ENCODE results near the gene ABCB8.

The ABCB8 gene

GRCh38 chr7:151058781-151059366, 30.6 kb downstream of the ABCB8 start:
- DNase-seq = peak; percentile 65

DNA sequence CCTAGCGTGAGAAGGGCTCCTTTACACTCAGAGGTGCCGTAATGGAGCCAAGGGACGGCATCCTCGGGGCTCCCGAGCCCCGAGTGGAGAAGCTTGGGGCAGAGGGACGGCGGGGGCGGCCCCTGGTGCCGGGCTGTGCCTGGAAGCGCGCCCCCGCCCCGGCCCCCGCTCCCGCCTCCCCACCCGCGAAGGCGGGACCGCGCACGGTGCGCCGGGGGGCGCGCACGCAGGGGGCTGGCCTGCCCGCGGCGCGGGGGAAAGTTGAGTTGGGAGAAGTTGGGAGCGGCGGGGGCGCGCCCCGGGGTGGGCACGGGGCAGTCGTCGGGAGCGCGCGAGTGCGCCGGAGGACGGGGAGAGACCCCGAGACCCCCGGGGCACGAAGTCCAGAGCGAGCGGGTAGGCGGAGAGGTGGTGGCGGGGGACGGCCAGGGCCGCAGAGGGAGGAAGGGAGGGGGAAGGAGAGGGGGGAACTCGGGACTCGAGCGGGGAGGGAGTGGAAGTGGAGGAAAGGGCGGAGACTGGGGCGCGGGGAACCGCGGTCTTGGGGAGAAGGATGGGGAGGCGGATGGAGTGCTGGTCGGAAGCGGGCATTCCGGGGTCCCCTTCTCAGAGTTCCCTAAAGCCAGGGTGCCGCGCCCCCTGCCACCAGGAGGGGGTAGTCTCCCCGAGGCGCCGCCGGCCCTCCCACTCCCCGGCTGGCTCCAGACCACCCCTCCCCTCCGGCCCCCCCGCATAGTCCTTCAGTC, 31.3 kb downstream of the ABCB8 start, which contains the start of gene SLC4A2:
Gene SLC4A2, plus strand, starts transcription at position 223 of the 746 bp plus-strand sequence. CDS start 2,399 bp downstream, outside the sequence.
- DNase-seq = peak; percentile 67

DNA sequence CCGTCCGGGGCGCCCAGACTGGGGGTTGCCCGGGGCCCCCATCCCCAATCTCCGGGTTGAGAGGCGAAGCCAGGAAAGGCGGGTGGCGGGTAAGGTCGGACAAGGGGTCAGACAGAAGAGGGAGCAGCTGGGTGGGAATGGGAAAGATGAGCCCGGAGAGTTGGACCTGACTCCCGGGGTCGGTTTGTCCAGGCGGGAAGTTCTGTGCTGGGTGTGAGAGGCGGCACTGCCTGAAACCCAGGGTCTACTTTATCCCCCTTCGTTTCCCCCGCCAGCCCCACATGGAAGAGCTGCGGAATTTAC, 31.8 kb downstream of the ABCB8 start:
- DNase-seq = no peak

GRCh38 chr7:151060416-151061212, 32.4 kb downstream of the ABCB8 start:
- DNase-seq = no peak

GRCh38 chr7:151061213-151062110, 33.2 kb downstream of the ABCB8 start:
- no peak for DNase-seq

GRCh38 chr7:151062111-151062398, 33.8 kb downstream of the ABCB8 start:
- peak; percentile 47 for DNase-seq

DNA sequence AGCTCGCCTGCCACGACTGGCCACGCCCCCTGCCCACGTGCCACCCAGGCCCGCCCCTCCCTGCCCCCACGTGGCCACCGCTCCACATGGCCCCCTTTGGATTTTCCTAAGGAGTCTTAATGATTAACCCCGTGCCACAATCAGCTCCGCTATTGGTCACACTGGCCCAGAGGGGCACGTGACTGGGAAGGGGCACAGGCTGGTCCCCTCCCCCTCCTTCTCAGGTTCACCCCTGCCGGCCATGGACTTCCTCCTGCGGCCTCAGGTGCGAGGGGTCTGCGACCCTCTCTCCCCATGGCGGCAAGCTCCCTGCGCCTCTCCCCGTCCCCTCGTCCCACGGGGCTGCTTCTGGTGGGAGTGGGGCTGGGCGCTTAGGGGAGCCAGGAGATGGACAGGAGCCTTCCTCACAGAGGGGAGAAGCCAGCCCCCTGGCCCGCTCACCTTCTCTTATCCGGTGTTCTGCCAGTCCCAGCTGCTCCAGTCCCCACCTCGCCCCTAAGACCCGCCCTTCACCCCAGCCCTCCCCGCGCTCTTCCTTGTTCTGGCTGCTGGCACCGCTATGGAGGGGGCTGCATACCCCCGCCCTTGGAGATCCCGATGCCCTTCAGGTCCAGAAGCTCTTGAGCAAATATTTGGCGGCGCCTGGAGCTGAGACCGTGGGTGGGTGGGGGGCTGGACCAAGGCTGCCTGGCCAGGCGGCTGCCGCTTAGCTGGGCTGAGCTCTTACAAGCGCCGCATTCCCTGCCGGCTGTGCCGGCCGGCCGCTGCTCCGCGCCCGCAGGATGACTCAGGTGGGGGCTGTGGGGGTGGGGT, 34.4 kb downstream of the ABCB8 start:
- peak; percentile 72 for DNase-seq

- no peak for DNase-seq
Observed at GRCh38 chr7:151063212-151063561, 34.9 kb downstream of the ABCB8 start.

- no peak for DNase-seq
Observed at GRCh38 chr7:151064454-151064853, 36.2 kb downstream of the ABCB8 start.

DNA sequence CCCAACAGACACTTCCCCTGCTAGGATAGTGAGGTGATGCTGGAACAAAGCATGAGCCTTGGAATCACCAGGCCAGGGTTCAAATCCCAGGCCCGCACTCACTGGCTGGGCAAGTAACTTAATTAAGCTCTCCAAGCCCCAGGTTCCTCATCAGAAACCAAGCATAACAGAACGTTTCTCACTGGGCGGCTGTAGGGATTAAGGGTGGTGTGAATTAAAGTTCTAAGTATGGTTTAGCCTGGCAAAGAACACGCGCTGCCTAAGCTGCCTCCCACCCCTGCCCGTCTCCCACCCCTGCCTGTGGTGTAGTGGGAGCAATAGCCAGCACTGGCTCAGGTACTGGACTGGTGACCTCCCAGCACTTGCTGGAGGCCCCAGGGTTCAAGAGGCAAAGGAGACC, 36.7 kb downstream of the ABCB8 start:
- DNase-seq = no peak

- DNase-seq = no peak
Observed at GRCh38 chr7:151065516-151065915, 37.3 kb downstream of the ABCB8 start.

DNA sequence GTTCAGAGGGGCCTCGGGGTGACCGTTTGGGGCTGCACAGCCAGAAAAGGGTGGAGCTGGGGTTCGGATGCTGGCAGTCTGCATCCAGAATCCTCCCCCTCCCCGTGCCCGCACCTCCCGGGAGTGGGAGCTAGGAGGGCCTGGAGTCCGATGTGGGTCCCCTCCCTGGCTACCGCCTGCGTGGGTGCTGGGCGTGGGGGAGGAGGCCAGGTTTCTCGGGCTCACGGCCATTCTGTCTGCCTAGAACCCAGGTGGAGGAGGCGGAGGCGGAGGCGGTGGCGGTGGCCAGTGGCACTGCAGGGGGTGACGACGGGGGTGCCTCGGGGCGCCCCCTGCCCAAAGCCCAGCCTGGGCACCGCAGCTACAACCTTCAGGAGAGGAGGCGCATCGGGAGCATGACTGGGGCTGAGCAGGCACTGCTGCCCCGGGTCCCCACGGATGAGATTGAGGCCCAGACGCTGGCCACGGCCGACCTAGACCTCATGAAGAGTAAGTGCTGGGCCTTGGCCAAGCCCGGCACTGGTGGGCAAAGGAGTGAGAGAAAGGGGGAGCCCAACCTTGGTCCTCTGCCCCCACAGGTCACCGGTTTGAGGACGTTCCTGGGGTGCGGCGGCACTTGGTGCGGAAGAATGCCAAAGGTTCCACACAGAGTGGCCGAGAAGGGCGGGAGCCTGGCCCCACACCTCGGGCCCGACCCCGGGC, 38.2 kb downstream of the ABCB8 start:
- DNase-seq = no peak

DNA sequence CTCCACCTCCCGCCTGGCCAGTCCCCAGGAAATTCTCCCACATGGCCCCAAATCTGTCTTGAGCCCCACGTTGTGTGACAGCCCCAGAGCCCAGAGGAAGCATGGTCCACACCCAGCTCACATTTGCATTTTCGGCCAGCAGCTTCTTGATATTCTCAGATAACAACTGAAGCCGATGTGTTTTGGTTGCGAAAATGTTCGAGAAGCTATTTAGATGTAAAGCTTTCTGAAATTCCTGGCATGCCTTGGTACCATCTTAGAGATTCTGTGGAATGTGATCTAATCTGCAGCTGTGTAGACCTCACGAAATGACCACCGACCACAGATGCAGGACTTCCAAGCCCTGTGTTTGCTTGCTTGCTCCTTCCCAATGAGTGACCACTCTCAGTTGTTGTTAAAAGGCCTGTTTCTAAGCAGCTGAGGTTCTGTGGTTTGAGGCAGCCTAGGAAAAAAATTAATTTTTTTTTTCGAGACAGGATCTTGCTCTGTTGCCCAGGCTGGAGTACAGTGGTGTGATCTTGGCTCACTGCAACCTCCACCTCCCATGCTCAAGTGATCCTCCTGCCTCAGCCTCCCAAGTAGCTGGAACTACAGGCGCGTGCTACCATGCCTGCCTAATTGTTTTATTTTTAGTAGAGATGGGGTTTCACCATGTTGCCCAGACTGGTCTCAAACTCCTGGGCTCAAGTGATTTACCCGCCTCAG, 40.0 kb downstream of the ABCB8 start:
- DNase-seq = no peak

GRCh38 chr7:151069841-151070573, 41.8 kb downstream of the ABCB8 start:
- no peak for DNase-seq

DNA sequence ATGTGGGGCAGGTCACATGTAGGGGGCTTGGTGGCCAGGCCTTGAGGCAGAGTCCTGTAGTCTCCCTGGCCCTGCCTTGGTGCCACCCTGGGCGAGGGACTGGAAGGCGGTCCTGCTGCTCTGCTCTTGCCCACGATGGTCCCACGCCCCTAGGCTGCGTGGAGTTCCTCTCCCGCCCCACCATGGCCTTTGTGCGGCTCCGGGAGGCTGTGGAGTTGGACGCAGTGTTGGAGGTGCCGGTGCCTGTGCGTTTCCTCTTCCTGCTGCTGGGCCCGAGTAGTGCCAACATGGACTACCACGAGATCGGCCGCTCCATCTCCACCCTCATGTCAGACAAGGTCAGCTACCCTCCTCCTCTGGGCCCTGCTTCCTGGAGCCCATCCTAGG, 42.3 kb downstream of the ABCB8 start:
- no peak for DNase-seq

DNA sequence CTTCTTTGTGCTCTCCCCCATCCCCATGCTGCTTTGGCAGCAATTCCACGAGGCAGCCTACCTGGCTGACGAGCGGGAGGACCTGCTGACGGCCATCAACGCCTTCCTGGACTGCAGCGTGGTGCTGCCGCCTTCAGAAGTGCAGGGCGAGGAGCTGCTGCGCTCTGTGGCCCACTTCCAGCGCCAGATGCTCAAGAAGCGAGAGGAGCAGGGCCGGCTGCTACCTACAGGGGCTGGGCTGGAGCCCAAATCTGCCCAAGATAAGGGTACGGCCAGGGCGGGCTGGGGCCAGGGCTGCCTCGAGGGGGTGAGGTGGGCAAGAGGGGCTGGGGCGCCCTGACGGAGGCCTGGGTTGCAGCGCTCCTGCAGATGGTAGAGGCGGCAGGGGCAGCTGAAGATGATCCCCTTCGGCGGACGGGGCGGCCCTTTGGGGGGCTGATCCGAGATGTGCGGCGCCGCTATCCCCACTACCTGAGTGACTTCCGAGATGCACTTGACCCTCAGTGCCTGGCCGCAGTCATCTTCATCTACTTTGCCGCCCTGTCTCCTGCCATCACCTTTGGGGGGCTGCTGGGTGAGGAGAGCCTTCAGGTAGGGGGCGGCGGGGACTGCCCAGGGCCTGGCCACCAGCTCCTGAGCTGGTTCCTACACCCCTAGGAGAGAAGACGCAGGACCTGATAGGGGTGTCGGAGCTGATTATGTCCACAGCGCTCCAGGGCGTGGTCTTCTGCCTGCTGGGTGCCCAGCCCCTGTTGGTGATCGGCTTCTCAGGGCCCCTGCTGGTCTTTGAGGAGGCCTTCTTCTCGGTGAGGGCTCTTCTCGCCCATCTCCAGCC, 43.0 kb downstream of the ABCB8 start:
- DNase-seq = no peak

GRCh38 chr7:151073990-151074389, 45.7 kb downstream of the ABCB8 start:
- DNase-seq = no peak

- DNase-seq = no peak
Observed at GRCh38 chr7:151074817-151075661, 46.8 kb downstream of the ABCB8 start.

- no peak for DNase-seq
Observed at GRCh38 chr7:151075662-151075971, 47.4 kb downstream of the ABCB8 start.

Data from retina (tissue), 1 donor.